SK-N-SH (cell line): Measurements from ENCODE around the gene NPR1. TPM values are rescaled to one million over a fixed set of nuclear protein-coding genes. Genes with fewer than 3 reads are reported as not detected.

ENCODE experiments used
- CTCF ChIA-PET: fragments of 300-600, 350-600 bp; formaldehyde crosslinking; extraction: SDS; loops from one replicate; lab custom pipeline; 2021; lab: Yijun Ruan, JAX
- POLR2A ChIA-PET: fragments of 350-600 bp; sonication (Branson Sonifier 250); formaldehyde crosslinking; extraction: SDS; loops from one replicate; lab custom pipeline; 2020; ENCODE audit warnings: antibody characterized with exemption, inconsistent platforms; lab: Yijun Ruan, JAX
- DNase-seq: peaks from one replicate; pipeline ENCODE4 v3.0.0; 2012
- H2AFZ ChIP-seq: fragments of 200-600 bp; sonication (generic); 2 replicates; pipeline ENCODE4 v1.8.1; 2016; ENCODE audit warnings: antibody characterized with exemption, mild to moderate bottlenecking, low read depth
- H3F3A ChIP-seq: fragments of 200-600 bp; sonication (generic); replicated peaks from 2 replicates; pipeline ENCODE3; 2016; ENCODE audit warnings: antibody characterized with exemption, mild to moderate bottlenecking; ENCODE audit not compliant: insufficient read depth
- H3K27ac ChIP-seq, 2 experiments: fragments of 200-500 bp in 1 of 2; fragments of 200-600 bp in 1 of 2; sonication (Bioruptor generic) in 1 of 2; sonication (generic), shearing (Covaris generic) in 1 of 2; 2 replicates each; pipeline versions ENCODE4 v1.5.1 to v1.6.1; 2014 to 2016; ENCODE audit warnings: low read depth in 2 of 2, inconsistent platforms in 1 of 2, low read length in 1 of 2, mild to moderate bottlenecking in 1 of 2, mixed read lengths in 1 of 2
- H3K27me3 ChIP-seq: fragments of 200-600 bp; sonication (generic), shearing (Covaris generic); 2 replicates; pipeline ENCODE4 v1.6.1; 2016; ENCODE audit warnings: mixed run types; ENCODE audit not compliant: insufficient read depth
- H3K36me3 ChIP-seq, 2 experiments: fragments of 200-500 bp in 1 of 2; fragments of 200-600 bp in 1 of 2; sonication (Bioruptor generic) in 1 of 2; sonication (generic) in 1 of 2; replicated peaks in 1 of 2; 2 replicates each; pipeline versions ENCODE3 to v1.5.1; 2014 to 2016; ENCODE audit warnings: low read length in 1 of 2, mild to moderate bottlenecking in 1 of 2; ENCODE audit not compliant: insufficient read depth in 2 of 2, control insufficient read depth in 1 of 2
- H3K4me1 ChIP-seq, 2 experiments: fragments of 200-500 bp in 1 of 2; fragments of 200-600 bp in 1 of 2; sonication (Bioruptor generic) in 1 of 2; sonication (generic), shearing (Covaris generic) in 1 of 2; 2 replicates each; pipeline versions ENCODE4 v1.5.1 to v1.6.1; 2014 to 2016; ENCODE audit warnings: low read depth in 1 of 2, low read length in 1 of 2, mixed run types in 1 of 2; ENCODE audit not compliant: insufficient read depth in 2 of 2, control insufficient read depth in 1 of 2
- H3K4me2 ChIP-seq: fragments of 200-600 bp; sonication (generic), shearing (Covaris generic); 2 replicates; pipeline ENCODE4 v1.6.1; 2017; ENCODE audit warnings: mixed run types
- H3K4me3 ChIP-seq, 2 experiments: fragments of 200-500 bp in 1 of 2; fragments of 200-600 bp in 1 of 2; sonication (Bioruptor generic) in 1 of 2; sonication (generic), shearing (Covaris generic) in 1 of 2; 2 replicates each; pipeline versions ENCODE4 v1.5.1 to v1.8.1; 2014 to 2016; ENCODE audit warnings: low read depth in 2 of 2, inconsistent platforms in 1 of 2, low read length in 1 of 2, mild to moderate bottlenecking in 1 of 2, mixed read lengths in 1 of 2, moderate library complexity in 1 of 2
- H3K79me2 ChIP-seq: fragments of 200-600 bp; sonication (generic); 2 replicates; pipeline ENCODE4 v1.8.1; 2017; ENCODE audit warnings: mild to moderate bottlenecking; ENCODE audit not compliant: insufficient read depth
- H3K9ac ChIP-seq: fragments of 200-600 bp; sonication (generic); 2 replicates; pipeline ENCODE4 v1.6.1; 2017; ENCODE audit warnings: mixed run types
- H3K9me2 ChIP-seq: fragments of 200-600 bp; sonication (generic); 2 replicates; pipeline ENCODE4 v1.6.1; 2017; ENCODE audit warnings: mixed run types
- H3K9me3 ChIP-seq: fragments of 200-600 bp; sonication (generic); 2 replicates; pipeline ENCODE4 v1.6.1; 2017; ENCODE audit warnings: mixed run types, mild to moderate bottlenecking, moderate library complexity
- H4K20me1 ChIP-seq: fragments of 200-600 bp; sonication (generic); 2 replicates; pipeline ENCODE4 v1.6.1; 2017; ENCODE audit warnings: mild to moderate bottlenecking, mixed run types; ENCODE audit not compliant: insufficient read depth
- CHD2 ChIP-seq: fragments of 150-350 bp; IDR thresholded peaks from 2 replicates; pipeline ENCODE4 v1.6.1; 2018; ENCODE audit warnings: low read length; ENCODE audit not compliant: partially characterized antibody
- ELF1 ChIP-seq: IDR thresholded peaks from 2 replicates; pipeline ENCODE4 v1.4.0; 2012
- EP300 ChIP-seq, 2 experiments: IDR thresholded peaks; 2 replicates each; pipeline versions ENCODE4 v1.4.0 to v1.6.1; 2012; ENCODE audit warnings: borderline replicate concordance in 1 of 2, low read depth in 1 of 2, low read length in 1 of 2
- EZH2phosphoT487 ChIP-seq: fragments of 200-600 bp; sonication (generic); IDR thresholded peaks from 2 replicates; pipeline ENCODE4 v1.6.1; 2017; ENCODE audit warnings: low read depth, mixed run types, mild to moderate bottlenecking, antibody characterized with exemption, moderate library complexity, borderline replicate concordance
- FOSL2 ChIP-seq: IDR thresholded peaks from 2 replicates; pipeline ENCODE4 v1.4.0; 2012; ENCODE audit warnings: low read depth, mild to moderate bottlenecking, moderate library complexity, borderline replicate concordance
- FOXM1 ChIP-seq: IDR thresholded peaks from 2 replicates; pipeline ENCODE4 v1.4.0; 2012; ENCODE audit warnings: low read depth, mild to moderate bottlenecking
- GABPA ChIP-seq: IDR thresholded peaks from 2 replicates; pipeline ENCODE4 v1.4.0; 2012; ENCODE audit warnings: low read depth, mild to moderate bottlenecking
- GATA2 ChIP-seq: sonication (generic); formaldehyde crosslinking; IDR thresholded peaks from 2 replicates; pipeline ENCODE4 v1.5.0; 2020; ENCODE audit warnings: mild to moderate bottlenecking, missing genetic modification reagents
- JUND ChIP-seq: IDR thresholded peaks from 2 replicates; pipeline ENCODE4 v1.4.0; 2012
- MXI1 ChIP-seq: IDR thresholded peaks from 2 replicates; pipeline ENCODE4 v1.6.1; 2012; ENCODE audit warnings: mild to moderate bottlenecking, low read depth, low read length, improper control_type of control experiment
- NFIC ChIP-seq: IDR thresholded peaks from 2 replicates; pipeline ENCODE4 v1.4.0; 2012; ENCODE audit warnings: borderline replicate concordance
- POLR2AphosphoS5 ChIP-seq: IDR thresholded peaks from 2 replicates; pipeline ENCODE4 v1.6.1; 2012; ENCODE audit warnings: low read depth, low read length
- RAD21 ChIP-seq: IDR thresholded peaks from 2 replicates; pipeline ENCODE4 v1.6.1; 2012; ENCODE audit warnings: mild to moderate bottlenecking, low read length
- RCOR1 ChIP-seq: fragments of 150-350 bp; IDR thresholded peaks from 2 replicates; pipeline ENCODE4 v1.6.1; 2017; ENCODE audit warnings: antibody characterized with exemption, low read length
- SIN3A ChIP-seq: IDR thresholded peaks from 2 replicates; pipeline ENCODE4 v1.6.1; 2012; ENCODE audit warnings: low read depth, mild to moderate bottlenecking, low read length, moderate library complexity, borderline replicate concordance
- TCF12 ChIP-seq: IDR thresholded peaks from 2 replicates; pipeline ENCODE4 v1.4.0; 2012
- TEAD4 ChIP-seq: IDR thresholded peaks from 2 replicates; pipeline ENCODE4 v1.4.0; 2012; ENCODE audit warnings: mild to moderate bottlenecking, borderline replicate concordance; ENCODE audit not compliant: insufficient read depth
- ZBTB33 ChIP-seq: IDR thresholded peaks from 2 replicates; pipeline ENCODE4 v1.4.0; 2012; ENCODE audit warnings: low read depth, borderline replicate concordance
- WGBS: methylation state at CpG from one replicate; pipeline ENCODE4 v1.1.6; 2017; ENCODE audit warnings: low lambda C conversion rate; 5-methylcytosine and 5-hydroxymethylcytosine counted together
- polyA plus RNA-seq, 3 experiments: library from polyadenylated mRNA; depleted of rRNA; stranded (reverse); fragments of >200 nt; gene quantifications; 2 replicates each; pipeline ENCODE4 v1.2.3, GENCODE V29; 2012
- small RNA-seq, 7 experiments: library from RNA; depleted of rRNA; stranded (forward); fragments of <200 nt; gene quantifications; one replicate each; pipeline ENCODE3, GENCODE V24; 2012
- TF ChIP-seq, protein P1 (sequence below): IDR thresholded peaks from 2 replicates; pipeline ENCODE4; 2012
- TF ChIP-seq, protein P2 (sequence below): IDR thresholded peaks from 2 replicates; pipeline ENCODE4 v1.4.0; 2012; ENCODE audit warnings: low read depth

The NPR1 gene
- polyA plus RNA-seq, 1 of the 3 experiments (the other 2 are of a cell fraction), result 0.12 TPM

GRCh38 chr1:153742411-153743142 is 64.1 kb downstream of the NPR1 start:
- Histone ChIP-seq H3K36me3 (peaks cover 25 to 50% of the 10 kb centered on the region in 2 experiments), H3K9ac (no peak overlapping the region), H3K4me1 (no peaks in the 10 kb centered on the region), H3K4me3 (no peak overlapping the region), H3K79me2 (peaks cover 3% of the 10 kb centered on the region; the same call in 1 of the 2 replicates), H3K9me2 (no peaks in the 10 kb centered on the region), H3F3A (no peaks in the 10 kb centered on the region), H3K27me3 (no peaks in the 10 kb centered on the region), H3K4me2 (no peak overlapping the region), H2AFZ (no peak overlapping the region), H3K27ac (no peak overlapping the region), H3K9me3 (no peaks in the 10 kb centered on the region), H4K20me1 (no peaks in the 10 kb centered on the region)
- DNase-seq, result no peak
- POLR2A ChIA-PET, result no interaction called here
- 84% methylated on average over 5 of the region's 5 CpGs for WGBS
- CTCF ChIA-PET, result interaction anchor here (1.0 to 3.0 kb wide), 4 partner anchors 34 to 213 kb away, joined by 3 to 21 read pairs (median 4); partner anchors contain the start of genes DENND4B and NPR1
- TF ChIP-seq ZBTB33, result no peak
- TF ChIP-seq FOXM1, result no peak
- no peak for TF ChIP-seq EZH2phosphoT487
- TF ChIP-seq, protein P1, sequence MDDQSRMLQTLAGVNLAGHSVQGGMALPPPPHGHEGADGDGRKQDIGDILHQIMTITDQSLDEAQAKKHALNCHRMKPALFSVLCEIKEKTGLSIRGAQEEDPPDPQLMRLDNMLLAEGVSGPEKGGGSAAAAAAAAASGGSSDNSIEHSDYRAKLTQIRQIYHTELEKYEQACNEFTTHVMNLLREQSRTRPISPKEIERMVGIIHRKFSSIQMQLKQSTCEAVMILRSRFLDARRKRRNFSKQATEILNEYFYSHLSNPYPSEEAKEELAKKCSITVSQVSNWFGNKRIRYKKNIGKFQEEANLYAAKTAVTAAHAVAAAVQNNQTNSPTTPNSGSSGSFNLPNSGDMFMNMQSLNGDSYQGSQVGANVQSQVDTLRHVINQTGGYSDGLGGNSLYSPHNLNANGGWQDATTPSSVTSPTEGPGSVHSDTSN, result no peak
- TF ChIP-seq SIN3A, result no peak
- no peak for TF ChIP-seq RCOR1
- no peak for TF ChIP-seq JUND
- TF ChIP-seq TEAD4, result no peak
- no peak for TF ChIP-seq RAD21
- TF ChIP-seq GATA2 (CRISPR knock-in tag), result no peak
- TF ChIP-seq TCF12, result no peak
- no peak for TF ChIP-seq POLR2AphosphoS5
- no peak for TF ChIP-seq GABPA
- TF ChIP-seq FOSL2, result no peak
- no peak for TF ChIP-seq NFIC
- TF ChIP-seq ELF1, result no peak
- TF ChIP-seq EP300 (IDR thresholded peaks at IDR 0.05; ENCODE audit: borderline replicate concordance in 1 of 2, low read depth in 1 of 2, low read length in 1 of 2), result no peak
- no peak for TF ChIP-seq MXI1
- TF ChIP-seq, protein P2, sequence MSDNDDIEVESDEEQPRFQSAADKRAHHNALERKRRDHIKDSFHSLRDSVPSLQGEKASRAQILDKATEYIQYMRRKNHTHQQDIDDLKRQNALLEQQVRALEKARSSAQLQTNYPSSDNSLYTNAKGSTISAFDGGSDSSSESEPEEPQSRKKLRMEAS, result no peak
- no peak for TF ChIP-seq CHD2

Small RNAs within 50 kb of the gene (small RNA-seq; reads per million reads assigned to genes)
- gene MIR8083 (0 reads per million in 7 experiments), gene RF00019 (0 reads per million in 7 experiments), gene RN7SL372P (0 reads per million in 7 experiments)

Other genes starting within 250 kb of the NPR1 start
- not detected in 2 replicates for gene S100A7, start 218.0 kb upstream of the NPR1 start, polyA plus RNA-seq (2012; rRNA removed)
- gene S100A6, start 142.7 kb upstream of the NPR1 start, polyA plus RNA-seq (2012; rRNA removed), result 844 and 895 TPM in 2 replicates
- 0.15 TPM in 1 of 2 replicates, not detected in the other for gene S100A5, start 137.8 kb upstream of the NPR1 start, polyA plus RNA-seq (2012; rRNA removed)
- 24.6 and 25.4 TPM in 2 replicates for gene S100A4, start 132.9 kb upstream of the NPR1 start, polyA plus RNA-seq (2012; rRNA removed)
- 11.8 and 13.1 TPM in 2 replicates for gene S100A3, start 129.4 kb upstream of the NPR1 start, polyA plus RNA-seq (2012; rRNA removed)
- 27.3 and 31.4 TPM in 2 replicates for gene S100A2, start 112.8 kb upstream of the NPR1 start, polyA plus RNA-seq (2012; rRNA removed)
- 512 and 521 TPM in 2 replicates for gene S100A16, start 65.6 kb upstream of the NPR1 start, polyA plus RNA-seq (2012; rRNA removed)
- gene S100A14, start 62.4 kb upstream of the NPR1 start, polyA plus RNA-seq (2012; rRNA removed), result 0.15 TPM in 1 of 2 replicates, not detected in the other
- gene S100A13, start 51.2 kb upstream of the NPR1 start, polyA plus RNA-seq (2012; rRNA removed), result 12.3 and 17.1 TPM in 2 replicates
- gene S100A1, start 50.3 kb upstream of the NPR1 start, polyA plus RNA-seq (2012; rRNA removed), result 0.18 TPM in 1 of 2 replicates, not detected in the other
- 76.7 and 84.9 TPM in 2 replicates for gene CHTOP, start 44.6 kb upstream of the NPR1 start, polyA plus RNA-seq (2012; rRNA removed)
- 57.6 and 61.7 TPM in 2 replicates for gene SNAPIN, start 20.0 kb upstream of the NPR1 start, polyA plus RNA-seq (2012; rRNA removed)
- gene ILF2, start 7.7 kb upstream of the NPR1 start, polyA plus RNA-seq (2012; rRNA removed), result 189 and 236 TPM in 2 replicates
- gene INTS3, start 49.4 kb downstream of the NPR1 start, polyA plus RNA-seq (2012; rRNA removed), result 64.3 and 80.9 TPM in 2 replicates
- gene SLC27A3, start 96.7 kb downstream of the NPR1 start, polyA plus RNA-seq (2012; rRNA removed), result 7.6 and 9.0 TPM in 2 replicates
- 2.7 and 2.8 TPM in 2 replicates for gene GATAD2B, start 244.3 kb downstream of the NPR1 start, polyA plus RNA-seq (2012; rRNA removed)